AG04449 (cell line): ENCODE results near the gene NIM1K.

Experiments used
- CTCF ChIA-PET: fragments of 350-600 bp; formaldehyde crosslinking; extraction: SDS; loops from one replicate; lab custom pipeline; 2021; ENCODE audit warnings: antibody characterized with exemption; lab: Yijun Ruan, JAX
- POLR2A ChIA-PET: fragments of 400-600, 350-600 bp; formaldehyde crosslinking; extraction: SDS; loops from one replicate; lab custom pipeline; 2020; ENCODE audit warnings: antibody characterized with exemption, inconsistent platforms; lab: Yijun Ruan, JAX
- DNase-seq: peaks from one replicate; pipeline ENCODE4 v3.0.0-alpha.2; 2010; ENCODE audit warnings: low read depth, low spot score
- H3K4me3 ChIP-seq: 2 replicates; pipeline ENCODE4 v1.5.1; 2011; ENCODE audit warnings: low read depth, mild to moderate bottlenecking, control low read depth, low read length
- TF ChIP-seq, protein P1 (sequence below): IDR thresholded peaks from one replicate; pipeline ENCODE4 v1.5.1; 2011; ENCODE audit warnings: mild to moderate bottlenecking, moderate library complexity, low read length, control low read depth, inconsistent platforms; ENCODE audit not compliant: insufficient read depth; ENCODE audit errors: missing control alignments

NIM1K gene

DNA sequence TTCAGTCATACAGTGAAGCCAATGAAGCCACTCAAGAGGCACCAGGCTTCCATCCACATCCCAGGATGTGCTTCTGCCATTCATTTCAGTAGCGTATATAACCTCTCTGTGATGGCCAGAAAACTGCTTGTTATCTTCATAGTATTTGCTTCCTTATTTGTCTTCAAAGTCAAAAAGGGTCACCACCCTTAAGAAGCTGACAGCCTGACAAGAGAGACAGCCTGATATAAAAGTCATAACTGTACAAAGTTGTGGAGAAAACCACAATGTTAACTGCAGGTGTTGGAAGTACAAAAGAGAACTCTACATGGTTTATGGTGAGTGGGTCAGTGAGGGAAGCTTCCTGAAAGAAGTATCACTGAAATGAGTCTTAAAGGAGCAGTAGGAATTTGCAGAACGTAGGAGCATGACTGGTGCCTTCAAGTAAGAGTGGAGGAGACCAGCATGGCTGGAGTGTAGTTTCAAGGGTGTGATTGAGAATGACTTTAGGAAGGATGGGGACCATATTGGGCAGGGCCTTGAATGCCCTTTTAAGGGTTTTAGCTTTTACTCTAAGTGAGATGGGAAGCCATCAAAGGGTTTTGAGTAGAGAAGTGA is 33.7 kb downstream of the NIM1K start:
- CTCF ChIA-PET: interaction anchor here (0.6 to 3.0 kb wide), 5 partner anchors 9 to 167 kb away, joined by 3 to 27 read pairs (median 3); no protein-coding TSS in a partner anchor
- DNase-seq: no peak
- TF ChIP-seq, protein P1, sequence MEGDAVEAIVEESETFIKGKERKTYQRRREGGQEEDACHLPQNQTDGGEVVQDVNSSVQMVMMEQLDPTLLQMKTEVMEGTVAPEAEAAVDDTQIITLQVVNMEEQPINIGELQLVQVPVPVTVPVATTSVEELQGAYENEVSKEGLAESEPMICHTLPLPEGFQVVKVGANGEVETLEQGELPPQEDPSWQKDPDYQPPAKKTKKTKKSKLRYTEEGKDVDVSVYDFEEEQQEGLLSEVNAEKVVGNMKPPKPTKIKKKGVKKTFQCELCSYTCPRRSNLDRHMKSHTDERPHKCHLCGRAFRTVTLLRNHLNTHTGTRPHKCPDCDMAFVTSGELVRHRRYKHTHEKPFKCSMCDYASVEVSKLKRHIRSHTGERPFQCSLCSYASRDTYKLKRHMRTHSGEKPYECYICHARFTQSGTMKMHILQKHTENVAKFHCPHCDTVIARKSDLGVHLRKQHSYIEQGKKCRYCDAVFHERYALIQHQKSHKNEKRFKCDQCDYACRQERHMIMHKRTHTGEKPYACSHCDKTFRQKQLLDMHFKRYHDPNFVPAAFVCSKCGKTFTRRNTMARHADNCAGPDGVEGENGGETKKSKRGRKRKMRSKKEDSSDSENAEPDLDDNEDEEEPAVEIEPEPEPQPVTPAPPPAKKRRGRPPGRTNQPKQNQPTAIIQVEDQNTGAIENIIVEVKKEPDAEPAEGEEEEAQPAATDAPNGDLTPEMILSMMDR: no peak
- POLR2A ChIA-PET: no interaction called here
- H3K4me3 ChIP-seq: no peak overlapping the region

DNA sequence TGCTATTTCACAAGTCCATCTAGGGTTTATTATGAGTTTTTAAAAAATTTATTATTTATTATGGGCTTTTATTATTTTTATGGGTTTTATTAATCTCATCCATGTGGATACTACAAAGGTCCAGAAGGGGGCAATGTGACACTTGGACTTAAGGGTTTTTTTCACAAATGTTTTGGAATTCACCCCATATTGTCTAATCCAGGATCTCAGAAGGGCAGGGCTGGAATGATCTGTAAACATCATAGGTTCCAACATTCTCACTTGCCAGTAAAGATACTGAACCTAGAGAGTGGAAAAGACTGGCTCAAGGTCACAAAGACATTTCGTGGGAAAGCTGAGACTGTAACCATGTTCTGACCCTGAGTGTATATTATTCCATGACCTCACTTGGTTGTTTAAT is 35.6 kb downstream of the NIM1K start:
- ChIA-PET CTCF (interaction anchor here (1.4 to 3.0 kb wide), 4 partner anchors 9 to 257 kb away, joined by 4 to 27 read pairs (median 5); partner anchors contain the start of genes HMGCS1 and TMEM267), POLR2A (no interaction called here)
- DNase-seq: no peak
- TF ChIP-seq, protein P1: no peak
- H3K4me3 ChIP-seq: no peak overlapping the region

DNA sequence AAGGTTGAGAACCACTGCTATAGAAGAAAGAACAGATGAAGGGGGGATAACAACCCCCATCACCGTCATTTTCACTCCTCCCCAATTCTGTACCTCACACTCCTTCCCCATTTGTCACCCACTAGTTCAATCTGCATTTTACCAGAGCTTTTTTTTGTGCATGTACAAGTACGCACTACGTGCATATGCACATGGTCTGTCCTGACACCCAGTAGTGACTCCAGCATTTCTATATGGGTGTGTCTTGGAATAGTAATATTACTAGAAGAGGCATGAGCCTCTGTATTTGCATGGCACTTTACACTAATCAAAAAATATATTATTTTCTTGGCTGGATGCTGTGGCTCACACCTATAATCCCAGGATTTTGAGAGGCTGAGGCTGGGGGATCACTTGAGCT is 38.7 kb downstream of the NIM1K start:
- TF ChIP-seq, protein P1: no peak
- no peak for DNase-seq
- no peak overlapping the region for H3K4me3 ChIP-seq
- ChIA-PET CTCF (interaction anchor here (1.0 to 1.8 kb wide), 4 partner anchors 9 to 159 kb away, joined by 3 to 4 read pairs (median 3); no protein-coding TSS in a partner anchor), POLR2A (no interaction called here)

DNA sequence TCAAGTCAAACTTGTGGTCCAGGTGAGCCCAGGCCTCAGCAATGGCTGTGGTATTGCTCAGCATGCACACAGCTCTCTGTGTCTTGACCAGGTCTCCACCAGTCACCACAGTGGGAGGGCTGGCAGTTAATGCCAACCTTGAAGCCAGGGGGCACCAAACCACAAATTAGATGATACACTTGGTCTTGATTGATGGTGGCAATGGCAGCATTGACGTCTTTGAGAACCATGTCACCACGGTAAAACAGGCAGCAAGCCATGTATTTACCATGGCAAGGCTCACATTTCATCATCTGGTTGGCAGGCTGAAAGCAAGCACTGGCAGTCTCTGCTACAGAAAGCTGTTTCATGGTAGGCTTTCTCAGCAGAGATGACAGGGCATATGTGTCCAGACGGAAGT is 40.0 kb downstream of the NIM1K start:
- H3K4me3 ChIP-seq: no peak overlapping the region
- no peak for DNase-seq
- TF ChIP-seq, protein P1: no peak
- ChIA-PET POLR2A (no interaction called here), CTCF (interaction anchor here (0.8 to 1.8 kb wide), 5 partner anchors 9 to 74 kb away, joined by 3 to 4 read pairs (median 3); no protein-coding TSS in a partner anchor)

DNA sequence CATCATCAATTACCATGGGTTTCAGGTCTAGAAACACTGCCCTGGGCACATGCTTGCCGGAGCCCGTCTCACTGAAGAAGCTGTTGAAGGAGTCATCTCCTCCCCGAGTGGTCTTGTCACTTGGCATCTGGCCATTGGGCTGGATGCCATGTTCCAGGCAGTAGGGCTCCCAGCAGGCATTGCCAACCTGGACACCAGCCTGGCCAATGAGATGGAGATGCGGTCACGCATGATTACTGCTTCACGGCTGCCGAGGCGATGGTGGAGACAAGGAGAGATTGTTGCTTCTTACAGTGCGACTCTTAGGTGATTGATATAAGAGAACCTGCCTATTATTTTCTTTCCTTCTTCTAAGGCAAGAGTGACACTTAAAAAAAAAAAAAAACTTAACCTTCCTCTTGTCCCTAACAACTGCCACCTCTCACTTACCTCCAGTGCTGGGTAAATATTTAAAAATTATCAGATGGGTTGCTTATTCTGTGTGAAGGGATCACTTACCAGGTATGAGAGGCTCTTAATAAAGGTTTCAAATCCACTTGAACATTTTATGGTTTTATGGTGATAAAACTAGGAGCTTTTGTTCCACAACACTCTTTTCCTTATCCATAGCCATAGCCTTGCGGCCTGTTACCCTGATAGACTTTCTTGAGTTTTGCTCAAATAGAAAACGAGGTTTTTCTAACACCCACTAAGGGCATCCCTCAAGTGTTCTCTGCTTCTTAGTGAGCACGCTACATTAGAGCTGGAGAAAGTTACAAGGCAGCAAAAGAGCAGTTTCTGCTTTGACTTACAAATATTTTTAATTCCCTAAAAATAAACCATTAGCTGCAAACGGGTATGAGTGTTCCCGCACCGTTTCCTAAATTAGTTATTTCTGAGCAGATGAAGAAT is 41.2 kb downstream of the NIM1K start:
- no peak overlapping the region for H3K4me3 ChIP-seq
- ChIA-PET POLR2A (no interaction called here), CTCF (interaction anchor here (1.5 kb wide), 1 partner anchor 156 kb away, joined by 3 read pairs; no protein-coding TSS in a partner anchor)
- TF ChIP-seq, protein P1: no peak
- DNase-seq: no peak

DNA sequence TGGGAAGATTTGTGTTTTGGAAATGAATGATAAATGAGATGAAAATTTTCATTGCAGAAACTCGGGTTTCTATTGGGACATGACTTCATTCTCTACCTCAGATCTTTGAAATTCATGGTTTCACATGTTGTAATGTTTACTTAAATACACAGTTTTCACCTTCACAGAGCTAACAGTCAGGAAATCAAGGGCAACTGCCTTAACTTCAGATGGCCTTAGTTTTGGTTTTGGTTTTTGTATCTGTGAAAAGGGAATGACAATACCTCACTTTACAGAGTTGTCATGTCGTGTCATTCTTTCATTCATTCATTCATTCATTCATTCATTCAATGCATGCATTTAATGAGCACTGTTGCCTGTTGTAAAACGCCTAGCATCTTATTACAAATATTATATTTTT is 41.9 kb downstream of the NIM1K start:
- CTCF ChIA-PET: interaction anchor here (1.5 kb wide), 1 partner anchor 155 kb away, joined by 3 read pairs; no protein-coding TSS in a partner anchor
- no peak overlapping the region for H3K4me3 ChIP-seq
- TF ChIP-seq, protein P1: no peak
- POLR2A ChIA-PET: no interaction called here
- DNase-seq: no peak
